Measurements from ENCODE around the gene CRACR2A.

Gene CRACR2A

DNA sequence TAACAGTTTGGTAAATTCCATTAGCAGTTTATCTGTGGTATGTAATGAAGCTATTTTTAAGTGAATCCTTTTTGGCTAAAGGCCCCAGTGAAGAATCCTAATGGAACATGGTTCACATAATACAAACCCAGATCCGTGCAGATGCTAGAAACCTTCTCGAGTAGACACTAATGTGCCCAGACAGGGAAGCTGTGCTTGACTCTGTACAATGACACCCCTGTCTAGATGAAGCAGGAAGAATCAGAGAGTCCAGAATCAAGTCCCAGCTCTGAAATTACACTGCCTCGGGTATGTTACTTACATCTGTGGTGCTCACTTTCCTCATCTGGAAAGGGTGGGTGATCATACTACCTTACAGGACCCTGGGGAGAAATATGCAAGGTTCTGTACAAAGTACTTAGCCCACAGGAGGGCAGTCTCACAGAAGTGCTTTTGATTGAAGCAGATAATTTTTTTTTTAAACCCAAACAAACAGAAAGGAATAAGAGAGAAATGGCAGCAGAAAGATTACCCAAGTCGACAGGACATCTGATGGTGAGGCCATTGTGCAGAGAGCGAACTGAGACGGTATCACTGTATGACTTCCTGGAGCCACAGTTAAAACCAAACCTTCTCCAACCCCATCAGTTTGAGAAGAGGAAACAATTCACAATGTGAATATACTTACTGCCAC, 8.5 kb downstream of the CRACR2A start:
- no peaks in the 10 kb centered on the region for H3K27me3 ChIP-seq (ENCODE audit: insufficient read depth, poor library complexity, severe bottlenecking)
- DNase-seq (ENCODE audit: low spot score), result no peak
- H3K36me3 ChIP-seq (ENCODE audit: low read depth), result no peaks in the 10 kb centered on the region
- H3K27ac ChIP-seq (ENCODE audit: poor library complexity, severe bottlenecking), result no peak overlapping the region
- H3K4me1 ChIP-seq (ENCODE audit: insufficient read depth, poor library complexity, severe bottlenecking), result no peaks in the 10 kb centered on the region
- ATAC-seq (ENCODE audit: low read depth), result no peak
- H3K9me3 ChIP-seq (ENCODE audit: severe bottlenecking), result peaks cover 2% of the 10 kb centered on the region
- TF ChIP-seq, protein P1, sequence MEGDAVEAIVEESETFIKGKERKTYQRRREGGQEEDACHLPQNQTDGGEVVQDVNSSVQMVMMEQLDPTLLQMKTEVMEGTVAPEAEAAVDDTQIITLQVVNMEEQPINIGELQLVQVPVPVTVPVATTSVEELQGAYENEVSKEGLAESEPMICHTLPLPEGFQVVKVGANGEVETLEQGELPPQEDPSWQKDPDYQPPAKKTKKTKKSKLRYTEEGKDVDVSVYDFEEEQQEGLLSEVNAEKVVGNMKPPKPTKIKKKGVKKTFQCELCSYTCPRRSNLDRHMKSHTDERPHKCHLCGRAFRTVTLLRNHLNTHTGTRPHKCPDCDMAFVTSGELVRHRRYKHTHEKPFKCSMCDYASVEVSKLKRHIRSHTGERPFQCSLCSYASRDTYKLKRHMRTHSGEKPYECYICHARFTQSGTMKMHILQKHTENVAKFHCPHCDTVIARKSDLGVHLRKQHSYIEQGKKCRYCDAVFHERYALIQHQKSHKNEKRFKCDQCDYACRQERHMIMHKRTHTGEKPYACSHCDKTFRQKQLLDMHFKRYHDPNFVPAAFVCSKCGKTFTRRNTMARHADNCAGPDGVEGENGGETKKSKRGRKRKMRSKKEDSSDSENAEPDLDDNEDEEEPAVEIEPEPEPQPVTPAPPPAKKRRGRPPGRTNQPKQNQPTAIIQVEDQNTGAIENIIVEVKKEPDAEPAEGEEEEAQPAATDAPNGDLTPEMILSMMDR (IDR thresholded peaks at IDR 0.05; ENCODE audit: poor library complexity, severe bottlenecking), result peak; percentile 14
- H3K4me3 ChIP-seq (ENCODE audit: severe bottlenecking), result no peak overlapping the region

DNA sequence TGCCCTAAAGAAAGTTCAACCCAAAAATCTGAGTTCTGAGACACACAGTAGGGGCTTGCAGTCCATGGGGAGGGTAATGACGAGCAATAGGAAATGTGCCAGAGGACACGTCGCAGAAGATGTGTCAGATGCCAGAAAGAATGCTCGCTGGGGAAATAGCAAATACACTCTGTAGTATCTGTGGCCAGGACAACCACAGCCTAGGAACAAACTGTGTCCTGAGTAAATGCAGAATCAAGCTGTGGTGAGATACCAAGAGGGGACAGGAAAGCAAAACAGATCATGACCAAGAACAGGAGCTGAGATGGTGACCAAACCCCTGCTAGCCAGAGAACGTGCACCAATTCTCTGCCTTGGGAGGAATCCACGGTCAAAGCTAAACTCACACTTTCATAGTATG, 9.1 kb downstream of the CRACR2A start:
- Histone ChIP-seq H3K27me3 (ENCODE audit: insufficient read depth, poor library complexity, severe bottlenecking) (no peaks in the 10 kb centered on the region), H3K9me3 (ENCODE audit: severe bottlenecking) (peaks cover 2% of the 10 kb centered on the region), H3K36me3 (ENCODE audit: low read depth) (no peaks in the 10 kb centered on the region), H3K27ac (ENCODE audit: poor library complexity, severe bottlenecking) (no peak overlapping the region), H3K4me1 (ENCODE audit: insufficient read depth, poor library complexity, severe bottlenecking) (no peaks in the 10 kb centered on the region), H3K4me3 (ENCODE audit: severe bottlenecking) (no peak overlapping the region)
- ATAC-seq (ENCODE audit: low read depth) (no peak), DNase-seq (ENCODE audit: low spot score) (no peak)
- TF ChIP-seq, protein P1 (IDR thresholded peaks at IDR 0.05; ENCODE audit: poor library complexity, severe bottlenecking), result no peak

DNA sequence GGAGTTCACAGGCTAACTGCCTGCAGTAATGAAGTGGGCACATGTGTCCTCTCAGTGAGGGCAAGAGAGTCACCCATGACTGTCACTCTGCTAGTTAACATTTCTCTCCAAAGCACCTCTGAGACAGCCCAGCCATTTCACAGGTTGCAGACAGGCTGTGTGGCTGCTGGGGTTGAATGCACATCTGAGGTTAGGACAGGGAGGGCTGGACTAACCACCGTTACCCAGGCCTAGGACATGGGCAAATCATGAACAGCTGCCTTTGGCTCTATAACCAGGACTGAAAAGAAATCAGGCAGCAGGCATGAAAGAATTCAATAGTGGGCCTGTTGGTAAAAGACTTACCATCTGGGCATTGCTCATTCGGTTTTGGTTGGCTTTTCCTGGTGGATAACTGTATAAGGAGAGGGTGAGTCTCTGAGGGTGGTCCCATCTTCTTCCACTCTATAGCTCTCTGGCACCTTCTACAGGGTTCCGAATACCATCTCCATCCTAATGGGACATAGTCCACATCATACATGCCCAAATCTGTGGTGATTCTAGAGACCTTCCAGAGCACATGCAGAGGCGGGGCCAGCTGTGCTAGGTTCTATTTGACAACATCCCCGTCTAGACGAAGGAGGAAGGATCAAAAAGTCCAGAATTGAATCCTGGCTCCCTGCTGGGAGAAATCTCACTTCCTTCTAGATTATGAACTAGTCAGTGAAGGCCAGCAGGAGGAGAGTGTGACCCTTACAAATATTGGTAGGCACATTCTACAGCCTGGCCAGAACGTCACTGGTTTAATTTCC, 10.8 kb downstream of the CRACR2A start:
- TF ChIP-seq, protein P1 (IDR thresholded peaks at IDR 0.05; ENCODE audit: poor library complexity, severe bottlenecking), result no peak
- Histone ChIP-seq H3K4me3 (ENCODE audit: severe bottlenecking) (no peak overlapping the region), H3K9me3 (ENCODE audit: severe bottlenecking) (peaks cover 2% of the 10 kb centered on the region)

DNA sequence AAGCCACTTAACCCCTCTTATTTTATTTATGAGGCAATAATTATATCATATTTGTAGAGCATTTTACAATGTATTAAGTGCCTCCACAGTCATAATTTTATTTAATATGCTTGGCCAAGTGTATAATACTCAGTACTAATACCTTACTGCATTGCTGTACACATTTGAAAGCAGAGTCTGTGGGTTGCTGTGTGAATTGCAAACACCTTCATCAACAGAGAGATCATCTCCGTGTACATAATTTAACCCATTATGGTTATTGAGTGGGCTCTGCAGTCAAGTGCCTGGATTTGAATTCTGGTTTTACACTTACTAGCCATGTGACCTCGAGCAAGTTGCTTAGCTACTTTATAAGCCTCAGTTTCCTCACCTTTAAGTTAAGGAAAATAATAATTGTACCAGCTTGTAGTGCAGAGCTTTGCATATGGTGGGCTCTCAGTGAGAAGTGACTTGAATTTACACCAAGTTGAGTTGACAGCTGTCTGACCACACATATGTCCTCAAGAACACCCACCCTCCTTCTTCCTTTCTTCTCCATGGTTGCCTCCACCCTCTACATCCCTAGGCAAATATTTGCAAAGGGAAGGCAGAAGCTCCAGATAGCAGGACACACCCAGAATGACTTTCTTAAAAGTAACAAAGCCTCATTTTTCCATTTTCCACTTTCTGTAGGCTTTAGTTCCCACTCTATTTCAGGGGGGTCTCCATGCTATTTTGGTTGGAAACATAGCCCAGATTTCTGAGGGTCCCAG, 12.3 kb downstream of the CRACR2A start:
- Histone ChIP-seq H3K36me3 (ENCODE audit: low read depth) (no peaks in the 10 kb centered on the region), H3K27me3 (ENCODE audit: insufficient read depth, poor library complexity, severe bottlenecking) (no peaks in the 10 kb centered on the region), H3K9me3 (ENCODE audit: severe bottlenecking) (no peaks in the 10 kb centered on the region), H3K4me1 (ENCODE audit: insufficient read depth, poor library complexity, severe bottlenecking) (no peaks in the 10 kb centered on the region), H3K27ac (ENCODE audit: poor library complexity, severe bottlenecking) (no peak overlapping the region), H3K4me3 (ENCODE audit: severe bottlenecking) (no peak overlapping the region)
- DNase-seq (ENCODE audit: low spot score) (no peak), ATAC-seq (ENCODE audit: low read depth) (no peak)
- TF ChIP-seq, protein P1 (IDR thresholded peaks at IDR 0.05; ENCODE audit: poor library complexity, severe bottlenecking), result no peak

More for the DNA sequence above, 10.8 kb downstream of the CRACR2A start:
- Histone ChIP-seq H3K27ac (ENCODE audit: poor library complexity, severe bottlenecking) (no peak overlapping the region), H3K27me3 (ENCODE audit: insufficient read depth, poor library complexity, severe bottlenecking) (no peaks in the 10 kb centered on the region), H3K36me3 (ENCODE audit: low read depth) (no peaks in the 10 kb centered on the region), H3K4me1 (ENCODE audit: insufficient read depth, poor library complexity, severe bottlenecking) (no peaks in the 10 kb centered on the region)
- ATAC-seq (ENCODE audit: low read depth), result no peak
- no peak for DNase-seq (ENCODE audit: low spot score)
